OCI-LY7 (cell line): ENCODE measurements around the gene HOXA3.

ENCODE experiments used
- CTCF ChIP-seq: fragments of 200-600 bp; sonication (generic); conservative IDR thresholded peaks from 2 replicates; pipeline ENCODE4 v1.5.1; 2014; ENCODE audit warnings: mild to moderate bottlenecking, antibody characterized with exemption, low read length, moderate library complexity, mixed read lengths
- EZH2phosphoT487 ChIP-seq: fragments of 200-600 bp; sonication (generic); IDR thresholded peaks from 2 replicates; pipeline ENCODE4 v1.6.1; 2018; ENCODE audit warnings: low read depth, borderline replicate concordance, mild to moderate bottlenecking, mixed run types, antibody characterized with exemption, low read length, moderate library complexity, mixed read lengths

- TF ChIP-seq CTCF (no peak), EZH2phosphoT487 (no peak)
Observed at GRCh38 chr7:27106181-27106900, 46.0 kb downstream of the HOXA3 start.
